ENCODE data around the gene POTED.
"Not testable (repeated sequence)": the region's sequence is repeated elsewhere in the genome, so short reads cannot be mapped to it uniquely, and the experiment has no call there.

Gene POTED

GRCh38 chr21:13609477-13609876 is at the start of gene POTED:
TSS of gene POTED (plus strand) at chr21:13609777. CDS start at chr21:13610229, 452 bp downstream.
- not testable (repeated sequence) for DNase-seq (ENCODE audit: low read depth in 2 of 2)

- DNase-seq (ENCODE audit: low read depth in 2 of 2), result not testable (repeated sequence)
Measured at GRCh38 chr21:13650101-13650500, 40.5 kb downstream of the POTED start.

DNA sequence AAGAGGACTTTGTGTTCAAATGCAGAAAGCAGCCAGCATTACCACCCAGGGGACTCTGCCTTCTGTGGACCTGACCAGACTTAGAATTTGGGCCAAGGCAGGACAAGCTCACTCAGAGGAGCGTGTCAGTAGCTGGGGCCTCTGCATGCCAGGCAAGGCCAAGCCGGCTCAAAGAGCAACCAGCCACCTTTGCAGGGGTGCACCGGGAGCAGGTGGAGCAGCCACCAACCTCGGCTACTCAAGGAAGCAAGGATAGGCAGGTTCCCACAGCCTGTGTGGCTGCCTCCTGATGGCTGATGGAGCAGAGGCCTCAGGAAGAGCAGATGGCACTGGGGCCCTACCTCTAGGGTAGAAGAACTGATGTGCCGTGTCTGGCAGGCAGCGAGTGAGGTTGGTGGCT is 42.2 kb downstream of the POTED start:
- DNase-seq (ENCODE audit: low read depth in 2 of 2), result not testable (repeated sequence)

Measured in fibroblast of skin of left biceps (primary cell).